NAMALWA (cell line): ENCODE measurements around the gene ZDHHC14.

Experiments used
- DNase-seq: peaks from one replicate; pipeline ENCODE4 v3.0.0-alpha.2; 2015; ENCODE audit warnings: low spot score

The ZDHHC14 gene

DNA sequence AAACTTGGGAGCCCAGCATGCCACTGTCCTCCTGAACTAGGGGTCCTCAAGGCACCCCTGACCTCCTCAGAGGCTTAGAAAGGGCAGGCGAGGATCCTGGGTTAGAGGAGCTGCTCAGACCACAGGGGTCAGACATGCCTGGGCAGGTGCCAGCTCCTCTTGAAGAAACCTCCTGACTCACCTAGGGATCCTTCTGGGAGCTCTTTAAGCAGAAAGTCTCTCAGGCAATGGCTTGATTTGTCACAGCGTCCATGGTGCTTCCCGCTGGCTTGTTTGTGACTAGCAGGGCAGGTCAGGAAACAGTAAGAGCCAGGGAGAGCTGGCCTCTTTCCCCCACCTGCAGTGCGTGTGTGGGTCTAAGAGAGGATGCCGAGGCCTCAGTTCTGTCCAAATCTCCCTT lies 267.6 kb downstream of the ZDHHC14 start:
- no peak for DNase-seq

DNA sequence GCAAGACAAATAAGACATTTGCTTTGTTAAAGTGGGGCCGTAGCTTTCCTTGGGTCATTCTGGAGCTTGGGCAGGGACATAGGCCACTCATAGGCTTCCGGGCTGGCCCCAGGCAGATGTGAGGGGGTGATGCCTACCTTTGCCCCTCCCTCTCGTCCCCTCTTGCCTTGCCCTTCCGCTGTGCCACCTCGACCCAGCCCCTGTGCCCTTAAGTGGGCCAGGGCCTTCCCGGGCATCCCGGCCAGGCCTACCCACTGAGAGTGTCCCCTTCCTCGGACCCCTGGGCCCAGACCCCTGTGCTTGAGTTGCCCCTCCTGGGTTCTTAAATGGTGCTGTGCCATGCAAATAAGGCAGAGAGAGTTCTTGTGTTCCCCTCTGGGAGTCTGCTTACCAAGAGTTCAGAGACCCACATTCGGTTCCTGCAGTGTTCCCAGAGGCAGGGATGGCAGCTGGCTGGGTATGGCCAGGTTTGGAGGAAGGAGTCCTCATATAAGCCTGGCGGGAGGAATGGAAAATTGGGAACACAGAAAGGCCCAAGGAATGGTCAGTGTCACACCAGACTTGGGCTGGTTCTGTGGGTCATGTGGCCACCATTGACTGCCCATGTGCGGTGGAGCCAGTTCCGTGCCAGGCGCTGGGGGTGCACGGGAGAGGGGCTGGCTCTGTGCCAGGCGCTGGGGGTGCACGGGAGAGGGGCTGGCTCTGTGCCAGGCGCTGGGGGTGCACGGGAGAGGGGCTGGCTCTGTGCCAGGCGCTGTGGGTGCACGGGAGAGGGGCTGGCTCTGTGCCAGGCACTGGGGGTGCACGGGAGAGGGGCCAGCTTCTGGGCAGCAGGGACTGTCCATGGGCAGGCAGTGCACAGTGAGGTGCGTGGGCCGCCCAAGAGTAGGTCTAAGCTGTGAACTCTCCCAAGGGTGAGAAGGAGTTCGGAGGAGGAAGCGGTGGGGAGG lies 268.6 kb downstream of the ZDHHC14 start:
- no peak for DNase-seq

DNA sequence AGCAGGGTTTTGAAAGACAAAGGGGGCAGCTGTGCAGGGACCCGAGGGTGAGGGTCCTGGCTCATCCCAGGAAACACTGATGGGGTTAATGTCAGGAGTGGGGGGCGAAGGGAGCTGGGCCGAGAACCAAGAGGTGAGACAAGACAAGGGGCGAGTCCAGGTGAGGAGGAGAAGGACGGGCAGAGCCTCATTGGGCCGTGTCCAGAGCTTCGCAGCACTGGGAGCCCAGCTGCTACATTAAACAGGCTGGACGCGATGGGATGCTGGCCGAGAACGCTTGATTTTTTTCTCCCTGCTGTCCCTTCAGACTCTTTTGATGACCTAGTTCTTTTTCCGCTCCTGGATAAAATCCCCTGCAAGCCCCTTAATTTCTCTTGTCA lies 269.3 kb downstream of the ZDHHC14 start:
- no peak for DNase-seq

DNA sequence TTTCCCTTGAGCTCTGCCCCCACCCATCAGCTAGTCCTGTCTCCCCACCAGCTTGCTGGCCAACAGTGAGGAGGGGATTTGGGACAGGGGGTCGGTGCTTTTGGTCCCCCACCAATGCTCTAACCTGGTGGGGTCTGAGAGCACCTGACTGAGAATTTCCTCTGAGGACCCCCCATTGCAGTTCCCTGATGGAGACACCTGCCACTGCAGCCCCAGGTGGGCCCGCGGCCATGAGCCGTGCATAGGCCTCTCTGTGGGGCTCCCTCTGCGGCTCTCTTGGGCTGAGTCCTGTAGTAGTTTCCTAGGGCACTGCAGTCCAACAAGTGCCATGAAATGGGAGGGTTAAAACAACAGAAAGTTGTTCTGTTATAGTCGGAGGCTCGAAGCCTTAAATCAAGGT lies 269.8 kb downstream of the ZDHHC14 start:
- DNase-seq = no peak

DNA sequence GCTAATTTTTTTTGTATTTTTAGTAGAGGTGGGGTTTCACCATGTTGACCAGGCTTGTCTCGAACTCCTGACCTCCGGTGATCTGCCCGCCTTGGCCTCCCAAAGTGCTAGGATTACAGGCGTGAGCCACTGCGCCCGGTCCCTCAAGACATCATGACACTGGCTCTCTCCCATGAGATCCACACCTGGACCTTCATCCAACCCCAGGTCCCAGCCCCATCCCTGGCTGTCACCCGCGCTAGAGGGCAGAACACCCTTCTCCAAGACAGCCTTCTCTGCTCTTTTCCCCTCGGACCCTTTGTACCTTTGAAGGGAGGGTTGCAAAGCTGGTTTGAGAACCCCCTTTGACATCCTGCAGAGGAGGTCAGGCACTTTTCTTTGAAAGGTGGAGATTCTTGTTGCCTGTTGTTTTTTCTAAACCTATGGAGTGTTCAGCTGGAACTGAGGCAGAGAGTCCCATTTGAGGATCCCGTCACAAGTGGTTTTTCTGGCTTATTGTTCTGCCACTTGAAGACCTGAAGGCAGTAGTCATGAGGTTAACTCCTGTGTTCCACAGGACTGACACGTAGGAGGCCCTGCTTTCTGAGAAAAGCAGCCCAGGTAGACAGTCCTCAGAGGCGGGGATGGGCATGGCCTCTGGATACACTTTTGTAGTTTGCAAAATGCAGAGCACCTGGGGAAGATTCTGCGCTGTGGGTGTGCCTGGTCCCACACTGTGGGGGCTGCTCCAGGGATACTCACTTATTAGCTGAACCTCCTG lies 270.9 kb downstream of the ZDHHC14 start:
- DNase-seq = no peak

DNA sequence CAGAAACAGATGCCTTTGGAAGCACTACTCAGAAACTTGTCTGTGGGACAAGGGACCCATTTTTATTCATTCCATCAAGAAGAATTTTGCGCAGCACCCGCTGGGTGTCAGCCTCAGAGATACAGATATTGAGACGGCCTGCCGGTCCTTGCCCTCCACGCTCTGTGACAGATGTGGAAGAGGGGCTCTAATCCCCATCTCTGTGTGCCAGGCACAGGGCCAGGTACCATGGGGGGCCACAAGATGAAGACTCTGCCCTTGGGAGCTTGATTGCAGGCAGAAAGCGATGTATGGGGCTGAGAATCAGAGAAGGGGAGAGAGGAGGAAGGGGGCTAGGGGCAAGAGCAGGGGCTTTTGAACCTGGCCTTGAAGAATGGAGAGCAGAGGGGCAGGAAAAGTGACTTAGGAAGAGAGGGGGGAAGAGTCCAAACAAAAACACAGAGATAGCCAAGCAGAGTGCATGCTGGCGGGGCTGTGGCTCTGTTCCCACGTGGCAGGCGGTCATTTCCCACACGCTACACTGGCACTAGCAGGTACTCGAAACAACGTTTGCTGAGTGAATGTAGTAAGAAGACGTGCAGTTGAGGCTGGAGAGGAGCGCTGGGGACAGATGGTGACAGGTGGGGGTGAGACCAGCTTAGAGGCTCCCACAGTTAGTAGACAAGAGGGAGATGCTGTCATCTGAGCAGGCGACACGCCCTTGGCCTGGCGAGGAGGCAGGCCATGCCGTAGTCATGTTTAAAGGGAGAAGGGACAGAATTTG lies 271.8 kb downstream of the ZDHHC14 start:
- DNase-seq = no peak

DNA sequence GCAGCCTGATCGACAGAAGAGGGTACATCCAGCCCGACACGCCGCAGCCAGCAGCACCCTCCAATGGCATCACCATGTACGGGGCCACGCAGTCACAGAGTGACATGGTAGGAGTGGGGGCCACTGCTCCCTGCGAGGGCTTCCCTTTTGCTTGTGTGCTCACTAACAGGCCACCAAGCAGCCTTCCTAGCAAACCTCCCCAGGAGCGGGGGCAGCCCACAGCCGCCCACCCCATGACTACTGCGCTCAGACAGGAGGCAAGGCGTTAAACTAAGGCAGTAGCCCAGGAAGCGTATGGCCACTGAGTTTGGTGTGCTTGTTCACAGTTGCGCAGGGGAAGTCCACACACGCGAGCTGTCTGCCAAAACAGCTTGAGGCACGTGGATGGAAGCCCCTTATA lies 272.5 kb downstream of the ZDHHC14 start:
- DNase-seq = no peak

DNA sequence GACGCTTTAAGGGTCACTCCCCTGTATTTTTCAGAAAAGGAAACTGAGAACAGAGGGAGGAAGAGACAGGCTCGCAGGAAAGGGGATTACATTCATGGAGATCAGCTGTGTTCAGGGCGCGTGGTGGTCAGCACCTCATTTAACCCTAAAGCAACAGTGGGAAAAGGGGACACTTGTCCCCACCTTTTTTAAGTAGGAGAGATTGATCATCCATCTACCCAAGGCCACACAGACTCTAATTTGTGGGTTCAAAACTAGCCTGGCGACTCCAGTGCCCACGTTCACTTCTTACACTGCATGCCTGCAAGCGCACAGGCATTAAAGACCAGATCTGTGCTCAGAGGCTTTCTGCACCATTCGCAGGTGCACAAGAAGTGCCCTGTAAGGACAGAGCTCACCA lies 274.1 kb downstream of the ZDHHC14 start:
- DNase-seq = no peak

DNA sequence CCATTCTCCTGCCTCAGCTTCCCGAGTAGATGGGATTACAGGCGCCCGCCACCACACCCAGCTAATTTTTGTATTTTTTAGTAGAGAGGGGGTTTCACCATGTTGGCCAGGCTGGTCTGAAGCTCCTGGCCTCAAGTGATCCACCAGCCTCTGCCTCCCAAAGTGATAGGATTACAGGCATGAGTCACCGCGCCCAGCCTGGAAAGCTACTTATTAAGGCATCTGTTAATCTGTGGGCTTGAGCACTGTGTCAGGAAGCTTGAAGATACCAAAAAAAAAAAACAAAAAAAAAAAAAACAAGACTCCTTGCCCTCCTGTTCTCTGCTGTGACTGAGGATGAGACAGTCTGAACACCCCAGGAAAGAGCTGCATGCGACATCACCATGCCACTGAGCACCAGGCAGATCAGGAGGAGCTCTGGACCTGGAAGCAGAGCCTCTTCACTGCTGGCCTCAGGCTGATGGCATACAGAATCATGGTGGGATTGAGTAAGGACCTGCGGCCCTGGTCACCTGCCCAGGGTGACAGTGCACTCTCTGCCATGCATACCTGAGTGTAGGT lies 275.5 kb downstream of the ZDHHC14 start:
- no peak for DNase-seq

DNA sequence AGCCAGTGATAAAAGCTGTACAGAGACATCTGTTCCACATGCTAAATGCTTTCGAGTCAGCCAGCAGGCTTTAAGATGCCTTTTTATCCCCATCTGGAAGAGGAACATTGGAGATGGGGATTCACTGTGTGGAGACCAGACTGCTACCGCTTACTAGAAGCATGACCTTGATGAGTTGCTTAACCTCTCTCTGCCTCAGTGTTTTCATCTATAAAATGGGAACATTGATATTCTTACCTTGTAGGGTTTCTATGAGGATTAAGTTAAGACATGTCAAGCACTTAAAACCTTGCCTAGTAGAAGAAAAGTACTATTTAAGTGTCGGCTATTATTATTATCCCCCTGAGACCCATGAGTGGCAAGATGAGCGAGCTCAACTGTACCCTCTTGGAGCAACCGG lies 276.8 kb downstream of the ZDHHC14 start:
- DNase-seq = no peak

DNA sequence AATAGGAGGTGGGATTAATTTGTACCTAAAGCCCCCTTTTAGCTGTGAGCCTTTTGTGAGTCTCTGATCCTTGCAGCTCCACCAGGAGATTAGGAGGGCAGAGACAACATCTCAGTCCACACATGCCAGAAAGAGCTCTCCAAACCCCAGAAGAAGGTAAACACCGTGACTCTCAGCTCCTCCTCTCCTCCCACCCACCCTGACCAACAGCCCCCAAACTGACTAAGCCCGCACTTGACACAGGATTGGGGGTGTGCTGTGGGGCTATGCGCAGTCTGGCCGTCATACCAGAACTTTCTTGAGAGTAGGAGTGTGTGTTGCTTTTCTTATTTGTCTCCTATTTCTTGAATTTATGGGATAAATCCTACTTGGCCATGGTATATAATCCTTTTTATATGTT lies 277.3 kb downstream of the ZDHHC14 start:
- no peak for DNase-seq

DNA sequence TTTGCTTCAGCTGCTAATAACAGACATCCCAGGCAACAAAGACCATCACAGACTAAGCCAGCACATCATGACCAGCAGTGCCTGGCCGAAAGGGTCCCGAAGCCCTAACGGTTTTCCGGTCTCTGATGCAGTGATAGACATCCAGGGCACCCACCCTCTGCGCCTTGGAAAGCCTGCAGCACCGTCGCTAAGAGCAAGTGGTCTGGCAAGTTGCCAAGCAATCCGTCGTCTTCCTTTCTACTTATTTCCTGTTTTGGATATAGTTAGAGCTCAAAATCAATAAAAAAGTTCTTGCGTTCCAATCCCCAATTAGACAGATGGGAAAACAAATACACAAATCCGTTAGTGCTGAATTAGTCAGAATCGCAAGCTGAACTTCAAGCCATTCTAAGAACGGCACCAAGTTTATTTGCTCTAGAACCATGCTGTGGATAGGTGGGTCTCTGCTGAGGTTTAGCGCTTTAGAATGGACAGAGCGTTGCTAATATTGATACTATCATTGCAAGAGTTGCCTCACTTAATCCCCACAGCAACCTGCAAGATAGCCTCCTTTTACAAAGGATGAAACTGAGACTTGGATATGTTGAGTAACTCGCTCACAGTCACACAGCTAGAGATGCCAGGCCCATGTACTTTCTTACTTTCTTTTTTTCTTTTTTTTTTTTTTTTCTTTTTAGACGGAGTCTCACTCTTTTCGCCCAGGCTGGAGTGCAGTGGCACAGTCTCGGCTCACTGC lies 278.7 kb downstream of the ZDHHC14 start:
- DNase-seq = no peak

DNA sequence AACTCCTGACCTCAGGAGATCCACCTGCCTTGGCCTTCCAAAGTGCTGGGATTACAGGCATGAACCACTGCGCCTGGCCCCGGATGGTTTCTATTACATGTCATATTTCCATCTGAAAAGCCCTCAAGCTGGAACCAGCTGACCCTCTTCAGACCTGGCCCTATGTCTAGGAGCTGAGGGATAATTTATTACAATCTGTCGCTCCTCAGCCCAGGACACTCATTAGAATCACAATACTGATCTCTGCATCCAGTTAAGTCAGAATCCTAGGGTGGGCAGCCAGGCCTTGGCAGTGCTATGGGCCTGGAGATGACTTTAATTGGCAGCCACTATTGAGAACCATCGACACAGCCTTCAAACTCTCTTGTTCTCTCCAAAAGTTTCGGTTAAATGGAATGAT lies 279.4 kb downstream of the ZDHHC14 start:
- DNase-seq = no peak

DNA sequence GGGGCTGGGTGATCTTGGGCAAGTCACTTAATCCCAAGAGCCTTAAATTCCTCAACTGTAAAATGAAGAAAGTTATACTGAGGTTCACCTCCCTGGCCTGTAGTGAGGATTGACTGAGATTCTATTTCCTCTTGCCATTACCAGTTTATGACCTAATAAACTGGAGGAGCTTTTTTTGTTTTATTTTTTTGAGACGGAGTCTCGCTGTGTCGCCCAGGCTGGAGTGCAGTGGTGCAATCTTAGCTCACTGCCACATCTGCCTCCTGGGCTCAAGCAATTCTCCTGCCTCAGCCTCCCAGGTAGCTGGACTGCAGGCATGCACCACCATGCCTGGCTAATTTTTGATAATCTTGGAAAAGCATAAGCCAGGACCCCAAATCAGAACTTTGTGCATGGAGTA lies 280.7 kb downstream of the ZDHHC14 start:
- no peak for DNase-seq

DNA sequence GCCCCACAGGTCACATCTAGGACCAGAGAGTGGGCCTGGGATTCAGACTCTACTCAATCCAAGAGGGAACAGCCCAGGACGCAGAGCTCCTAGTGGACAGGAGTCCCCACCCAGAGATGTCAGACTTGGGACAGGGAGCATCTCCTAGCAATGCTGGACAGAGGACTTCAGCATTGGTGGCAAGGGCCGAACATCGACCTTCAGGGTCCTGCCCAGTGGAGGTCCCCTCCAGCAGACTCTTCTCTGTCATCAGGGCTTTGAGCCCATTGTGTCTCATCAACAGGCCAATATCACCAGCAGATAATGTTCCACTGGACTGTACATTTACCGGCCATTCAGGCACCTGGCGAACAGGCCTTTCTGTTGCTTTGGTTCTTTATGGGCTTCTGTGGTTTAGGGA lies 282.3 kb downstream of the ZDHHC14 start:
- DNase-seq = no peak

DNA sequence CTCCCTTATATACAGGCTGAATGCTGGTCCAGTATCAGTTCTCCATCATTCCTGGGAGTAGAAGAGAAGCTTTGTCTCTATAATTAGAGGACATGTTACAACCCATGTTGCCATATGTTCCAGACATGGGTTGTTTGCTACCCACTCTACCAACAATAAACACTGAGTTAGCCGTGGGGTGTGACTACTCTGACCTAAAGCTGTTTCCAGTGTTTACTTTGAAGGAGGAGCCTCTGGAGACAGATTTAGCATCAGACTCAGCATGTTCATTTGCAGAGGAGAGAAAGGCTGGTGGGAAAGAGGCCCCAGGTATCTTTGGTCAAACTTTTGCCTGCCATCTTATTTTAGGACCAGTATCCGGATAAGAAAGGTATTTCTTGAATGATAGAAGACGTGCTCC lies 284.2 kb downstream of the ZDHHC14 start:
- no peak for DNase-seq

DNA sequence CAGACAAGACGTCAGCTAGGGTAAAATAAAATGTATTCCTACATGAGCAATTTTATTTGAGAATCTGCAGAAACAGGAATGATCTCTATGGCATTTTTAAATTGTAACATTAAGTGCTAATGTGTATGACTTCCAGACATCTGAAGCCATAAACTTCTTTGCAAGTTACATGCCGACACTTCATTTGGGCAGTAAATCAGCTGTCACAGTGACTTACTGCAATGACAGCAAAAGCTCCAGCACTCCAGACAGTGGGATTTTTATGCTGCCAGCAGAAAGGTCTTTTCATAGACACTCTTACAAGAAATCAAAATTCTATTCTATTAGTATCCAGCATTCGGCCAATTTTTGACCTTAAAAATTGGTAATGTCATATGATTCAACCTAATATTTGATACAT lies 285.7 kb downstream of the ZDHHC14 start:
- no peak for DNase-seq

DNA sequence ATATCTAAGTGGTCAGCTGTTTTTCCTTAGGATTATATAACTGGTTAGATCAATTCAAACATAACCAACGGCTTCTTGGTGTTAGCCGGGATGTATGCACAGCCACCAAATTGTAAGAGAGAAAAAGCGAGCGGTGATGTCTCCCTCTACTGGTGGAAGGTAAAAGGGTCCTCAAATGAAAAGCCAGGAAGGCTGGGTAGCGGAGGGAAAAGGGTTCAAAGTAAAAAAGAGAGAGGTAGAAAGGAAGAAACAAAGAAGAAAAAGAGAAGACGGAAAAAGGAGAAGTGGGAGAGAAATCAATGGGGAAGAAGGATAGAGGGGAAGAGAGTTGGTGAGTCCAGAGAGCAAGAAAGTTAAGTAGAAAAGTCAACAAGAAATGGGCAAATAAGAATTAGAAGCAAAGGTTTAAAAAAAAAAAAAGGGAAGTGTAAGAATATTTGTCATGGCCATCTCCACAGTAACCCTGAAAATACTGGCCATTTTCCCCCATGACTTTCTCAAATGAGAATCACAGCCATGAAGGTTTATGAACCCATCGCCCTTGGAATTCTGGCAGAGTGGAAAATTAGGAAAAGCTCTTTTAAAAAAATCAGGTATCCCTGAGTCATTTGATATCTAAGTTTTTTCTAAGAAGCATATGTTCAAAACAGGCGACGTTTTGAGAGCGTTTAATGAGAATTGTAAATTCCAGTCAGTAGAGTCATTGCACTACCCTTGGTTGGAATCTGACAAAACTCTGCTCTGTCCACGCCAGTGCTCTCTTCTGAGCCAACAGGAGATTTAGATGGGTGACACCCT lies 286.4 kb downstream of the ZDHHC14 start:
- peak; percentile 84 for DNase-seq

DNA sequence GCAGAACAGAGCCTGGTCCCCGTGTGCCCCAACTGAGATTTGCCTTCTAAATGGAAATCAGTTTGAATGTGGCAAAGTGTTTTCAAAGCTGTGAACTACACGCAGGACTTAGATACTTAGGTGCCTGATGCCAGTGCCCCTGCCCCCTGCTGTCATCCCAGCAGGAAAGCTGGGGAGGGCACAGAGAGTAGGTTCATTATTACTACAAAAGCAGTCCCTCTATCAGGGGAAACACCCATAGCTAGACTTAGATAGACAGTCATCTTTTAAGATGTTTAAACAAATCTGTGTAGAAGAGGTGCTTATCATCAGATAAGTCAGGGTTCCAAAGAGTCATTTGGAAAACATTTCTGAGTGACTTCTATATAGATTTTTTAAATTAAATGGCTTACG lies 287.0 kb downstream of the ZDHHC14 start:
- DNase-seq = no peak

DNA sequence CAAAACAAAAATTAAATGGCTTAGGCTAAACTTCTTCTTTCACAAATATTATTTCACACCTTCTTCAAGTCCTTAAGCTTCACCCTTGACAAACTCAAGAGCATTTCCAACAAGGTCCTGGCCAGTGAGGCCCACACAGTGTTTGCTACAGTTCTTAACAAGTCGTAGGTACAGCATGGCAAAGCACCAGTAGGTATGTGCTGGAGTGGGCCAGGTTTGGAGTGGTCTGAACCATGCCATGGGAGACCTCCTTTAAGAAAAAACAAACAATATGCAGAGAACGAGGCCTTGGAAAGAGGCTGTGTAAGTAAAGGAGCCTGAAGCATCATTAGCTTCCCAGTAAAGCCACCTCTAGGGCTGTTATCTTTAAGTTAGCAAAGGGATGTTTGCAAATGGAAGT lies 287.7 kb downstream of the ZDHHC14 start:
- no peak for DNase-seq

DNA sequence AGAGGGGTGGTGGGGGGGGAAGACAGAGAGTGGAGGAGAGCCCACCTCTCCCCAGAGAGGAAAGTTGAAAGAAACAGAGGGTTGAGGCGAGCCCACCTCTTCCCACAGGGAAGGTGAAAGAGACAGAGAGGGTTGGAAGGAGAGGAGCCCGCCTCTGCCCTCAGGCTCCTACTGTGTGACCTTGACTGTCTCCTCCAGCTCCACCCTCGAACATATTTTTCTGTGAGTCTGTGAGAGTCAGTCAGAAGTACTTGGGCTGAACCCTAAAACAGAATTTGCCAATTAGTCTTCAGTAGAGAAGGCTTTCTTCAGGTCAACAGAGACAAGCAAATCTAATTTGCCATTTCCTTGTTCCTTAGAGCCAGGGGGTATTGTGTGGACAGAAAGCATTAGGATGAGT lies 288.3 kb downstream of the ZDHHC14 start:
- DNase-seq = no peak
